Measurements from ENCODE around the gene FOXJ1.

- TF ChIP-seq, protein P1, sequence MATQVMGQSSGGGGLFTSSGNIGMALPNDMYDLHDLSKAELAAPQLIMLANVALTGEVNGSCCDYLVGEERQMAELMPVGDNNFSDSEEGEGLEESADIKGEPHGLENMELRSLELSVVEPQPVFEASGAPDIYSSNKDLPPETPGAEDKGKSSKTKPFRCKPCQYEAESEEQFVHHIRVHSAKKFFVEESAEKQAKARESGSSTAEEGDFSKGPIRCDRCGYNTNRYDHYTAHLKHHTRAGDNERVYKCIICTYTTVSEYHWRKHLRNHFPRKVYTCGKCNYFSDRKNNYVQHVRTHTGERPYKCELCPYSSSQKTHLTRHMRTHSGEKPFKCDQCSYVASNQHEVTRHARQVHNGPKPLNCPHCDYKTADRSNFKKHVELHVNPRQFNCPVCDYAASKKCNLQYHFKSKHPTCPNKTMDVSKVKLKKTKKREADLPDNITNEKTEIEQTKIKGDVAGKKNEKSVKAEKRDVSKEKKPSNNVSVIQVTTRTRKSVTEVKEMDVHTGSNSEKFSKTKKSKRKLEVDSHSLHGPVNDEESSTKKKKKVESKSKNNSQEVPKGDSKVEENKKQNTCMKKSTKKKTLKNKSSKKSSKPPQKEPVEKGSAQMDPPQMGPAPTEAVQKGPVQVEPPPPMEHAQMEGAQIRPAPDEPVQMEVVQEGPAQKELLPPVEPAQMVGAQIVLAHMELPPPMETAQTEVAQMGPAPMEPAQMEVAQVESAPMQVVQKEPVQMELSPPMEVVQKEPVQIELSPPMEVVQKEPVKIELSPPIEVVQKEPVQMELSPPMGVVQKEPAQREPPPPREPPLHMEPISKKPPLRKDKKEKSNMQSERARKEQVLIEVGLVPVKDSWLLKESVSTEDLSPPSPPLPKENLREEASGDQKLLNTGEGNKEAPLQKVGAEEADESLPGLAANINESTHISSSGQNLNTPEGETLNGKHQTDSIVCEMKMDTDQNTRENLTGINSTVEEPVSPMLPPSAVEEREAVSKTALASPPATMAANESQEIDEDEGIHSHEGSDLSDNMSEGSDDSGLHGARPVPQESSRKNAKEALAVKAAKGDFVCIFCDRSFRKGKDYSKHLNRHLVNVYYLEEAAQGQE (IDR thresholded peaks at IDR 0.05; ENCODE audit: low read depth, low read length): no peak
- TF ChIP-seq EP300 (IDR thresholded peaks at IDR 0.05; ENCODE audit: borderline replicate concordance in 1 of 2, low read depth in 1 of 2, low read length in 1 of 2) (no peak), RAD21 (IDR thresholded peaks at IDR 0.05; ENCODE audit: low read length) (no peak), GABPA (IDR thresholded peaks at IDR 0.05; ENCODE audit: low read depth) (no peak), NRF1 (IDR thresholded peaks at IDR 0.05; ENCODE audit: low read depth, low read length) (no peak), EZH2phosphoT487 (IDR thresholded peaks at IDR 0.05; ENCODE audit: borderline replicate concordance, low read depth) (no peak), JUND (IDR thresholded peaks at IDR 0.05) (no peak), TAF1 (IDR thresholded peaks at IDR 0.05; ENCODE audit: borderline replicate concordance, low read depth, low read length) (no peak), POLR2AphosphoS5 (IDR thresholded peaks at IDR 0.05; ENCODE audit: low read depth, low read length) (no peak), ZBTB33 (IDR thresholded peaks at IDR 0.05; ENCODE audit: borderline replicate concordance, low read depth) (no peak)
- TF ChIP-seq, protein P2, sequence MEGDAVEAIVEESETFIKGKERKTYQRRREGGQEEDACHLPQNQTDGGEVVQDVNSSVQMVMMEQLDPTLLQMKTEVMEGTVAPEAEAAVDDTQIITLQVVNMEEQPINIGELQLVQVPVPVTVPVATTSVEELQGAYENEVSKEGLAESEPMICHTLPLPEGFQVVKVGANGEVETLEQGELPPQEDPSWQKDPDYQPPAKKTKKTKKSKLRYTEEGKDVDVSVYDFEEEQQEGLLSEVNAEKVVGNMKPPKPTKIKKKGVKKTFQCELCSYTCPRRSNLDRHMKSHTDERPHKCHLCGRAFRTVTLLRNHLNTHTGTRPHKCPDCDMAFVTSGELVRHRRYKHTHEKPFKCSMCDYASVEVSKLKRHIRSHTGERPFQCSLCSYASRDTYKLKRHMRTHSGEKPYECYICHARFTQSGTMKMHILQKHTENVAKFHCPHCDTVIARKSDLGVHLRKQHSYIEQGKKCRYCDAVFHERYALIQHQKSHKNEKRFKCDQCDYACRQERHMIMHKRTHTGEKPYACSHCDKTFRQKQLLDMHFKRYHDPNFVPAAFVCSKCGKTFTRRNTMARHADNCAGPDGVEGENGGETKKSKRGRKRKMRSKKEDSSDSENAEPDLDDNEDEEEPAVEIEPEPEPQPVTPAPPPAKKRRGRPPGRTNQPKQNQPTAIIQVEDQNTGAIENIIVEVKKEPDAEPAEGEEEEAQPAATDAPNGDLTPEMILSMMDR (IDR thresholded peaks at IDR 0.05): no peak
- TF ChIP-seq, protein P3, sequence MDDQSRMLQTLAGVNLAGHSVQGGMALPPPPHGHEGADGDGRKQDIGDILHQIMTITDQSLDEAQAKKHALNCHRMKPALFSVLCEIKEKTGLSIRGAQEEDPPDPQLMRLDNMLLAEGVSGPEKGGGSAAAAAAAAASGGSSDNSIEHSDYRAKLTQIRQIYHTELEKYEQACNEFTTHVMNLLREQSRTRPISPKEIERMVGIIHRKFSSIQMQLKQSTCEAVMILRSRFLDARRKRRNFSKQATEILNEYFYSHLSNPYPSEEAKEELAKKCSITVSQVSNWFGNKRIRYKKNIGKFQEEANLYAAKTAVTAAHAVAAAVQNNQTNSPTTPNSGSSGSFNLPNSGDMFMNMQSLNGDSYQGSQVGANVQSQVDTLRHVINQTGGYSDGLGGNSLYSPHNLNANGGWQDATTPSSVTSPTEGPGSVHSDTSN (IDR thresholded peaks at IDR 0.05): no peak
Observed at GRCh38 chr17:76132574-76133338, 8.3 kb downstream of the FOXJ1 start.
